Coronary artery (tissue), 2 donors: Measurements from ENCODE around the gene GPR157.

Source experiments
- DNase-seq: peaks from one replicate; pipeline ENCODE4 v3.0.0-alpha.2; 2017; ENCODE audit warnings: low spot score
- H3K27ac ChIP-seq, 2 donors: fragments of 200-600 bp; sonication (generic); one replicate each; pipeline ENCODE4 v1.5.1; 2016 to 2019
- H3K4me3 ChIP-seq: fragments of 200-600 bp; sonication (generic); 2 replicates; pipeline ENCODE4 v1.5.1; 2016; ENCODE audit warnings: mild to moderate bottlenecking, moderate library complexity
- TF ChIP-seq, protein P1 (sequence below): fragments of 200-600 bp; sonication (generic); IDR thresholded peaks from one replicate; pipeline ENCODE4 v1.5.1; 2019; ENCODE audit warnings: antibody characterized with exemption

Gene GPR157

GRCh38 chr1:9069326-9070100, 59.4 kb downstream of the GPR157 start, which contains the start of gene SLC2A5:
TSS of gene SLC2A5 (minus strand) at chr1:9069635. CDS start at chr1:9069536, 99 bp downstream.
- Histone ChIP-seq H3K27ac (peak within 1 kb of the TSS in 1 of 2 donors; percentile 47), H3K4me3 (peak within 1 kb of the TSS; percentile 52)
- TF ChIP-seq, protein P1, sequence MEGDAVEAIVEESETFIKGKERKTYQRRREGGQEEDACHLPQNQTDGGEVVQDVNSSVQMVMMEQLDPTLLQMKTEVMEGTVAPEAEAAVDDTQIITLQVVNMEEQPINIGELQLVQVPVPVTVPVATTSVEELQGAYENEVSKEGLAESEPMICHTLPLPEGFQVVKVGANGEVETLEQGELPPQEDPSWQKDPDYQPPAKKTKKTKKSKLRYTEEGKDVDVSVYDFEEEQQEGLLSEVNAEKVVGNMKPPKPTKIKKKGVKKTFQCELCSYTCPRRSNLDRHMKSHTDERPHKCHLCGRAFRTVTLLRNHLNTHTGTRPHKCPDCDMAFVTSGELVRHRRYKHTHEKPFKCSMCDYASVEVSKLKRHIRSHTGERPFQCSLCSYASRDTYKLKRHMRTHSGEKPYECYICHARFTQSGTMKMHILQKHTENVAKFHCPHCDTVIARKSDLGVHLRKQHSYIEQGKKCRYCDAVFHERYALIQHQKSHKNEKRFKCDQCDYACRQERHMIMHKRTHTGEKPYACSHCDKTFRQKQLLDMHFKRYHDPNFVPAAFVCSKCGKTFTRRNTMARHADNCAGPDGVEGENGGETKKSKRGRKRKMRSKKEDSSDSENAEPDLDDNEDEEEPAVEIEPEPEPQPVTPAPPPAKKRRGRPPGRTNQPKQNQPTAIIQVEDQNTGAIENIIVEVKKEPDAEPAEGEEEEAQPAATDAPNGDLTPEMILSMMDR, result no peak
- DNase-seq, result no peak

DNA sequence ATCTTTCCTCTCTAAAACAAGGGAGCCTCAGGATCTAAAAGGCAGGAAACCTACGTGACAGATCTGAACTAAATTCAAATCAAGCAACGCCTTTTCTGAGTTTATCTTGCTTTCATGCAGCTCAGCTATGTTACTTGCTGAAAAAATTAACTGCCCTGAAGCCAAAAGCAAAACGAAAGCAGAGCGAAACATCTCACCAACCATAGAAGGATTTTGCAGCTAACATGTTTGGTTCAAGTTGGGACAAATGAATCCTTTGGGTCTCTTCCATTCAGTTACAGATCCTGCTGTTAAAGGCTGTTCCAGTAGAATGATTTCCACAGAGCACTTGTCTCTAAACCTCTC, 59.9 kb downstream of the GPR157 start:
- peak overlapping the region in 1 of 2 donors; percentile 47 for H3K27ac ChIP-seq
- no peak for DNase-seq
- TF ChIP-seq, protein P1, result no peak
- peak overlapping the region; percentile 52 for H3K4me3 ChIP-seq

GRCh38 chr1:9066945-9067807, 61.7 kb downstream of the GPR157 start:
- peak overlapping the region in 1 of 2 donors; percentile 27 for H3K27ac ChIP-seq
- DNase-seq, result no peak
- TF ChIP-seq, protein P1, result no peak

GRCh38 chr1:9065213-9065751, 63.6 kb downstream of the GPR157 start:
- no peak overlapping the region for H3K4me3 ChIP-seq
- no peak overlapping the region for H3K27ac ChIP-seq
- TF ChIP-seq, protein P1, result no peak
- no peak for DNase-seq

More at GRCh38 chr1:9066945-9067807, 61.7 kb downstream of the GPR157 start:
- H3K4me3 ChIP-seq, result no peak overlapping the region

DNA sequence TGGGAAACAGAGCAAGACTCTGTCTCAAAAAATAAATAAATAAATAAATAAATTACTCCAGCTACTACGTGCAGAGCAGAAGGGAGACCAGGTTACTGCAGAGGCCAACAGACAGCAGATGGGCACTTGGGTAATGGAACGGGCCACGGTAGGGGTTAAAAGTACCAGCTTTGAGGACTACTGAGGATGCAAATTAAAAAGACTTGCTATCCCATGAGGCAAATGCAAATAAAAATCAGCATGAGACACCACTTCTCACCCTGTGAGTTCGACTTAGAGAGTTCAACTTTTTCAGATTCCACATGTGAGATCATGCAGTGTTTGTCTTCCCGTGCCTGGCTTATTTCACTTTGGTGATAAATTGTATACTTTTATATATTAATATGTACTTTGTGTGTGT, 66.1 kb downstream of the GPR157 start:
- no peak for DNase-seq

DNA sequence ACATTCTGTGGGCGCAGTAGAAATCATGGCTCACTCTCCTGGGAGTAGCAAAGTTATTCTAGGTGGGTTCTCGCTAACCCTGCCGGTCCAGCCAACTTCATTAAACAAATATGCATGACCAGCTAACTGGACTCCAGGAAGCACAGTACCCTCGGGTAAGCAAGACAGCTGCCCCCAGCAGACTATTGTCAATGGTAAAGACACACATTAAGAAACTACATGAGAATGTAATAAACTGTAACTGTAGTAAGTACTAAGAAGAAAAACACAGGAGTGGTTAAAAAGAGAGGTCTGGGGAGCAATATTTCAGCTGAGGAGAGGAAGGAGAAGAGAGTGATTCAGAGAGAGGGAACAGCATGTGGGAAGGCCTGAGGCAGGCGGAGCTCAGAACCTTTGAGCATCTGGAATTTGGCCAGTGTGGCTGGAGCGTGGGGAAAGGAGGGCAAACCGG, 66.9 kb downstream of the GPR157 start:
- TF ChIP-seq, protein P1, result no peak
- H3K27ac ChIP-seq, result no peak overlapping the region
- DNase-seq, result no peak
- H3K4me3 ChIP-seq, result no peak overlapping the region

More for the DNA sequence above, 66.1 kb downstream of the GPR157 start:
- Histone ChIP-seq H3K27ac (no peak overlapping the region), H3K4me3 (no peak overlapping the region)
- TF ChIP-seq, protein P1, result no peak
